ENCODE results near the gene FGFR4. TPM values are rescaled to one million over a fixed set of nuclear protein-coding genes. Genes with fewer than 3 reads are reported as not detected.

The FGFR4 gene
- total RNA-seq, 1 donor from 2014 or later = 258 TPM

- Mint-ChIP-seq H3K36me3 (ENCODE audit: insufficient read depth) (peaks cover 8% of the 10 kb centered on the region), H3K27ac (no peak overlapping the region), H3K27me3 (no peaks in the 10 kb centered on the region), H3K4me3 (ENCODE audit: low read depth) (no peak overlapping the region), H3K4me1 (ENCODE audit: low read depth) (peaks cover 8% of the 10 kb centered on the region), H3K9me3 (ENCODE audit: low read depth) (no peaks in the 10 kb centered on the region)
- no peak for TF ChIP-seq CTCF (IDR thresholded peaks at IDR 0.05; ENCODE audit: unreplicated experiment)
- DNase-seq (ENCODE audit: low spot score, unreplicated experiment) = no peak
Observed at GRCh38 chr5:177098120-177098469, 11.4 kb downstream of the FGFR4 start.

GRCh38 chr5:177098470-177099141, 11.9 kb downstream of the FGFR4 start:
- Mint-ChIP-seq H3K4me1 (ENCODE audit: low read depth) (peaks cover 8% of the 10 kb centered on the region), H3K27me3 (no peaks in the 10 kb centered on the region), H3K27ac (no peak overlapping the region), H3K9me3 (ENCODE audit: low read depth) (no peaks in the 10 kb centered on the region), H3K4me3 (ENCODE audit: low read depth) (no peak overlapping the region), H3K36me3 (ENCODE audit: insufficient read depth) (peaks cover 6% of the 10 kb centered on the region)
- no peak for TF ChIP-seq CTCF (IDR thresholded peaks at IDR 0.05; ENCODE audit: unreplicated experiment)
- DNase-seq (ENCODE audit: low spot score, unreplicated experiment) = no peak

GRCh38 chr5:177099422-177100093, 12.8 kb downstream of the FGFR4 start:
- Mint-ChIP-seq H3K4me1 (ENCODE audit: low read depth) (peaks cover 8% of the 10 kb centered on the region), H3K4me3 (ENCODE audit: low read depth) (no peak overlapping the region), H3K27me3 (no peaks in the 10 kb centered on the region), H3K36me3 (ENCODE audit: insufficient read depth) (peaks cover 6% of the 10 kb centered on the region), H3K27ac (no peak overlapping the region), H3K9me3 (ENCODE audit: low read depth) (no peaks in the 10 kb centered on the region)
- TF ChIP-seq CTCF (IDR thresholded peaks at IDR 0.05; ENCODE audit: unreplicated experiment) = no peak
- DNase-seq (ENCODE audit: low spot score, unreplicated experiment) = no peak

GRCh38 chr5:177100714-177101121, 14.0 kb downstream of the FGFR4 start:
- Mint-ChIP-seq H3K27ac (no peak overlapping the region), H3K9me3 (ENCODE audit: low read depth) (no peaks in the 10 kb centered on the region), H3K27me3 (no peaks in the 10 kb centered on the region), H3K4me3 (ENCODE audit: low read depth) (no peak overlapping the region), H3K36me3 (ENCODE audit: insufficient read depth) (peaks cover 5% of the 10 kb centered on the region), H3K4me1 (ENCODE audit: low read depth) (peaks cover 13% of the 10 kb centered on the region)
- TF ChIP-seq CTCF (IDR thresholded peaks at IDR 0.05; ENCODE audit: unreplicated experiment) = no peak
- DNase-seq (ENCODE audit: low spot score, unreplicated experiment) = no peak

GRCh38 chr5:177103523-177104253, 17.0 kb downstream of the FGFR4 start:
- H3K27ac Mint-ChIP-seq = no peak overlapping the region
- no peaks in the 10 kb centered on the region for H3K27me3 Mint-ChIP-seq
- no peak for DNase-seq (ENCODE audit: low spot score, unreplicated experiment)
- TF ChIP-seq CTCF (IDR thresholded peaks at IDR 0.05; ENCODE audit: unreplicated experiment) = no peak
- H3K9me3 Mint-ChIP-seq (ENCODE audit: low read depth) = no peaks in the 10 kb centered on the region
- H3K4me3 Mint-ChIP-seq (ENCODE audit: low read depth) = no peak overlapping the region
- peaks cover 13% of the 10 kb centered on the region for H3K4me1 Mint-ChIP-seq (ENCODE audit: low read depth)
- H3K36me3 Mint-ChIP-seq (ENCODE audit: insufficient read depth) = no peaks in the 10 kb centered on the region
